Activated CD4-positive, alpha-beta T cell treated with anti-CD3 and anti-CD28 coated beads for 1 hour (primary cell): ENCODE results near the gene CXCL11.
"Not testable (repeated sequence)": the region's sequence is repeated elsewhere in the genome, so short reads cannot be mapped to it uniquely, and the experiment has no call there.

Source experiments
- DNase-seq: peaks from one replicate; pipeline ENCODE4 v3.0.0-alpha.2; 2020

Gene CXCL11

GRCh38 chr4:76042241-76042998 is 6.5 kb upstream of the CXCL11 start:
- DNase-seq = not testable (repeated sequence)

GRCh38 chr4:76036855-76037254 is 985 bp upstream of the CXCL11 start:
- no peak for DNase-seq

DNA sequence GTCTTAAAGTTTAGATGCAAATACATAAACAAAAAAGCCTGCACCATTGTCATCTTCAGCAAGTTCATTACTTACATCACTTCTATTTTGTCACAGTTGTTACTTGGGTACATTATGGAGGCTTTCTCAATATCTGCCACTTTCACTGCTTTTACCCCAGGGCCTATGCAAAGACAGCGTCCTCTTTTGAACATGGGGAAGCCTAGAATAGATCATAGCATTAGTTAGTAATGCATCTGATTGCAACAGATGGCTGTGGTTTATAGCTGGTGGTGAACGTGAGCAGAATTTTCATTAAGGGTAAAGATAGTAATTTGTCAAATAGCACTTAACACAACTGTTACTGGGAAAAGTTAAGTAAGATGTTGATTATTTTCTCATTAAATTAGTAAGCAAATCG is 729 bp downstream of the CXCL11 start:
- no peak for DNase-seq

GRCh38 chr4:76029300-76029699 is 6.6 kb downstream of the CXCL11 start:
- DNase-seq = no peak

GRCh38 chr4:76028350-76028765 is 7.5 kb downstream of the CXCL11 start:
- no peak for DNase-seq

GRCh38 chr4:76024065-76024464 is 11.8 kb downstream of the CXCL11 start:
- DNase-seq = no peak

GRCh38 chr4:76023389-76023788 is 12.5 kb downstream of the CXCL11 start, which contains the start of gene CXCL10:
CXCL10 (minus strand) TSS chr4:76023497; CDS start chr4:76023431, 66 bp downstream.
- no peak for DNase-seq

DNA sequence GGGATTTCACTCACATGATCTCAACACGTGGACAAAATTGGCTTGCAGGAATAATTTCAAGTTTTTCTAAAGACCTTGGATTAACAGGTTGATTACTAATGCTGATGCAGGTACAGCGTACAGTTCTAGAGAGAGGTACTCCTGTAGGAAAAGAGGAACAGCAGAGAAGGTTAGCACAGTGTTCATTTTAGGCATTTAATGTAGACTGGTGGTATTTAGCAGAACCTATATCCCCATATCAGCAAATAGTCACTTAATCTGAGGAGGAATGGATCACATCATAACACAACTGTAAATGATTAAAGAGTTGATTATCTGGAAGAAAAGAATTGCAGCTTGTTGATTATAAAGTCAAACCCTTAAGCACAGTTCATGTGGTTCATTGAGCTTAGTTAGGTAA is 13.2 kb downstream of the CXCL11 start:
- no peak for DNase-seq

GRCh38 chr4:76022031-76022430 is 13.8 kb downstream of the CXCL11 start:
- no peak for DNase-seq

DNA sequence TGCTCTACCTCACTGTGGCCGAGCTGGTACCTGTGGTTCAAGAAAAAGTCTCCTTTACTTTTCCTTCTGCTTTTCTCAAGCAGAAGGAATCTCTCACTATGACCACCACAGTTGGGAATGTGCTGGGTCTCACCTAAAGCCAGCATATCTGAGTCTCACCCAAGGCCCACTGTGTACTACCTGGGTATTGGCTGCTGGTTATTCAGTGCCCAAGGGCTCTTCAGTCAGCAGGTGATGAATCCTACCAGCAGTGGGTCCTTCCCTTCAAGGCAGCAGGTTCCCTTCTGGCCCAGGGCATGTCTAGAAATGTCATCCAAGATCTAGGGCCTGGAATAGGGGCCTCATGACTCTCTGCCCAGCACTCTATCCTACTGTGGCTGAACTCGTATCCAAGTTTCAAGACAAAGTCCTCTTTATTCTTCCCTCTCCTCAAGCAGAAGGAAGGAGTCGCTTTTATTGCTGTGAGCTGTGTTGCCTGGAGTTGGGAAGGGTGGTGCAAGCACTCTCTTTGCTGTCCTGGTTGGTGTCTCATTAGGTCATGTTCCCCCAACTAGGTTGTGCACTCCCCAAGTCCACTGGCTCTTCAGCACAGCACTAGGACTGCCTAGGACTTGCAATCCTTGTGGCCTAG is 18.7 kb downstream of the CXCL11 start:
- no peak for DNase-seq

- no peak for DNase-seq
Measured at GRCh38 chr4:76016393-76016792, 19.5 kb downstream of the CXCL11 start.

- DNase-seq = no peak
Measured at GRCh38 chr4:76013540-76013939, 22.3 kb downstream of the CXCL11 start.

DNA sequence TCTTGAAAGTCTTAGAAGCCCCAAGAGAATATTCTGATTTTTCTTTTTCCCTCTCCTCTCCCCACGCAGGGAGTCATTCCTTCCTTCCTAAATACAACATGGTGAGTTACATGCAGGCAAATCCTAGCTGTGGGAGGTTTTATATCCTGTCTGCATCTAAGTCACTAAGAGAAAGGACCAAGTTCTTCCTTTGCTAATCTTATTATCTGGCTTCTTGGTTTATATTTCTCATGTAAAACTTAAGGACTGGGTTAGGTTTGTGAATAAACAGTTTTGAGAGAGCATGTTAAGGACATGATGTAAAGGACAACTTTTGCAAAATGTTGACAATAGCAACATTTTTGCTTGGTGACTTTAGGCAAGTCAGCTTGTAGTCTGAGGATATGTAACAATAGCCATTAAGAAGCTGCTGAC is 23.5 kb downstream of the CXCL11 start:
- DNase-seq = no peak

- no peak for DNase-seq
Measured at GRCh38 chr4:76011700-76012387, 24.0 kb downstream of the CXCL11 start.

DNA sequence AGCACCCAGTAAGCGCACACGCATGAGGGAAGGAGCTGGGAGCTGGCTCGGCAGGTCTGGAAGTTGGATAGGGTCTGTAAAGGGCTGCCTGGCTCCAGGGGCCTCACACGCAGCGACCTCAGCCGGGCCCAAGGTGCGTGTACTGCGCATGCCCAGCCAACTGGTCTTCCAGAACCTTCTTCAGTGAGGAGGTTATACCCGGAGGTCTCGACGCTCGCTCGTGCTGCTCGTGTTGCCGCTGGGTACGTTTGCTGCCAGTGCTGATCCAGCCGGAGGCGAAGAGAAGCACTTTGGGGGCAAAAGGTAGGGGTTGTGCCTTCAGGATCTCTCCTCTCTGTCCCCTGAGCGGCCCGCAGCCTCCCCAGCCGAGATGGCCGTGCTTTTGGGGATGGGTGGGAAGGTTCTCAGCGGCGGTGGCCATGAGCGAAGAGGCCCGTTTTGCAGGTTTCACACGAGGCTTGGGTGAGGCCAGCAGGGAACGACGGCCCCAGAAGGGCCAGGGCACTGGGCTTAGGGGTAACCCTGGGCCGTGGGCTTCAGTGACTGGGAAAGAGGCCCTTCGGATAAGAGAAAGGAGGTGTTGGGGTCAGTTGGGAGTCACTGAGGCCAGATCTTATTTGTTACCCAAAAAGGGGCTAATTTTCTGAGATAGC is 24.7 kb downstream of the CXCL11 start:
- DNase-seq = no peak

GRCh38 chr4:76010576-76010975 is 25.3 kb downstream of the CXCL11 start:
- DNase-seq = no peak

GRCh38 chr4:76009311-76009710 is 26.6 kb downstream of the CXCL11 start:
- DNase-seq = no peak

GRCh38 chr4:76007089-76007862 is 28.6 kb downstream of the CXCL11 start, which contains the start of gene CXCL9:
CXCL9 (minus strand) TSS chr4:76007509; CDS start chr4:76007449, 60 bp downstream.
- DNase-seq = no peak

DNA sequence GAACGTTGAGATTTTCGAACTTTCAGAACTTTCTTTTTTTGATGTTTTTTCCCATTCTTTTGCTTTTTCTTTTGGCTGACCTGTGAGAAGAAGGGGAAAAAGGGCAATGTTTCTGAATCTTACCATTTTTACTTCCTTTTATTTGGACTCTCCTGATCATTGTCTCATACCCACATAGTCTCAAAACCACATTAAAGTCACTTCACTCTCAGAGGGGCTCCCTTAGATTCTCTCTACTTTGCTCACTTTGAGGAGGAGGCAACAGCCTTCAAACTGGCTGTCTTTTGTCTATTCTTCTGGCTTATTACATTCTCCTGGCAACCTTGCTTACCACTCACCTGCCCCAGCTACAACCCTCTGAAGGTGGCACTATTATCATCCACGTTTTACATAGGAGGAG is 32.2 kb downstream of the CXCL11 start:
- no peak for DNase-seq

- DNase-seq = no peak
Measured at GRCh38 chr4:76003035-76003434, 32.8 kb downstream of the CXCL11 start.

- DNase-seq = no peak
Measured at GRCh38 chr4:76002176-76002575, 33.7 kb downstream of the CXCL11 start.

GRCh38 chr4:76001700-76002099 is 34.2 kb downstream of the CXCL11 start:
- DNase-seq = no peak
